Stomach (tissue), 4 donors: ENCODE measurements around the gene LITAFD.

Experiments
- CTCF ChIP-seq, 7 experiments: fragments of 450-650 bp in 4 of 7; fragments of 200-600 bp in 3 of 7; sonication (generic) in 3 of 7; IDR thresholded peaks; one replicate each; pipeline ENCODE4 v1.5.1; 2016 to 2019; ENCODE audit warnings: antibody characterized with exemption in 7 of 7, control low read depth in 2 of 7, mild to moderate bottlenecking in 1 of 7
- POLR2A ChIP-seq, 4 donors: fragments of 450-650 bp; IDR thresholded peaks; one replicate each; pipeline ENCODE4 v1.6.1; 2016; ENCODE audit warnings: antibody characterized with exemption in 4 of 4, control low read depth in 2 of 4, mild to moderate bottlenecking in 1 of 4, moderate library complexity in 1 of 4

- TF ChIP-seq POLR2A (IDR thresholded peaks at IDR 0.05) (no peak), CTCF (IDR thresholded peaks at IDR 0.05) (no peak)
Measured at GRCh38 chr16:8845699-8846298, 36.4 kb upstream of the LITAFD start.
